ENCODE measurements around the gene ARSG. TPM values are rescaled to one million over a fixed set of nuclear protein-coding genes. Genes with fewer than 3 reads are reported as not detected.
A peak's percentile ranks its signal among the peaks of the same experiment; 100 is the strongest.

The ARSG gene
- total RNA-seq, 2 experiments from 2014 or later, result 9.1 to 10.7 TPM

- peaks cover 65% of the 10 kb centered on the region for H3K4me1 Mint-ChIP-seq (ENCODE audit: low read depth)
- H3K4me3 Mint-ChIP-seq, result no peak overlapping the region
- ATAC-seq, result no peak
- POLR2A ChIA-PET, result interaction anchor here (1.1 kb wide), 1 partner anchor 163 kb away, joined by 4 read pairs; the partner anchor contains the start of gene WIPI1
- H3K27me3 Mint-ChIP-seq (ENCODE audit: low read depth), result no peaks in the 10 kb centered on the region
- peaks cover 16% of the 10 kb centered on the region for H3K36me3 Mint-ChIP-seq (ENCODE audit: low read depth)
- CTCF ChIA-PET, result interaction anchor here (1.1 to 3.6 kb wide), 5 partner anchors 9 to 145 kb away, joined by 3 to 32 read pairs (median 3); no protein-coding TSS in a partner anchor
- no peak for DNase-seq
- peak overlapping the region; percentile 71 for H3K27ac Mint-ChIP-seq
- H3K9me3 Mint-ChIP-seq (ENCODE audit: insufficient read depth), result no peaks in the 10 kb centered on the region
Measured at GRCh38 chr17:68294617-68295016, 3.3 kb downstream of the ARSG start.

GRCh38 chr17:68295086-68295485 lies 3.8 kb downstream of the ARSG start:
- no peak overlapping the region for H3K4me3 Mint-ChIP-seq
- ATAC-seq (no peak), DNase-seq (no peak)
- H3K9me3 Mint-ChIP-seq (ENCODE audit: insufficient read depth), result no peaks in the 10 kb centered on the region
- H3K27ac Mint-ChIP-seq, result peak overlapping the region; percentile 71
- ChIA-PET POLR2A (no interaction called here), CTCF (no interaction called here)
- H3K4me1 Mint-ChIP-seq (ENCODE audit: low read depth), result peaks cover 60% of the 10 kb centered on the region
- no peaks in the 10 kb centered on the region for H3K27me3 Mint-ChIP-seq (ENCODE audit: low read depth)
- peaks cover 12% of the 10 kb centered on the region for H3K36me3 Mint-ChIP-seq (ENCODE audit: low read depth)

- DNase-seq (peak; percentile 95), ATAC-seq (peak; percentile 54)
- Mint-ChIP-seq H3K36me3 (ENCODE audit: low read depth) (peaks cover 10% of the 10 kb centered on the region), H3K4me3 (peak overlapping the region; percentile 41), H3K27ac (peak overlapping the region; percentile 91), H3K9me3 (ENCODE audit: insufficient read depth) (no peaks in the 10 kb centered on the region), H3K27me3 (ENCODE audit: low read depth) (no peaks in the 10 kb centered on the region), H3K4me1 (ENCODE audit: low read depth) (peaks cover 63% of the 10 kb centered on the region)
- CTCF ChIA-PET, result interaction anchor here (0.9 to 2.1 kb wide), 13 partner anchors 10 to 472 kb away, joined by 3 to 16 read pairs (median 3); partner anchors contain the start of gene BPTF
- POLR2A ChIA-PET, result interaction anchor here (0.7 to 2.5 kb wide), 7 partner anchors 11 to 164 kb away, joined by 3 to 11 read pairs (median 3); no protein-coding TSS in a partner anchor
Measured at GRCh38 chr17:68296217-68297191, 5.2 kb downstream of the ARSG start.

- Mint-ChIP-seq H3K4me1 (ENCODE audit: low read depth) (peaks cover 67% of the 10 kb centered on the region), H3K9me3 (ENCODE audit: insufficient read depth) (no peaks in the 10 kb centered on the region), H3K4me3 (peak overlapping the region; percentile 41), H3K27me3 (ENCODE audit: low read depth) (no peaks in the 10 kb centered on the region), H3K27ac (peak overlapping the region; percentile 91), H3K36me3 (ENCODE audit: low read depth) (peaks cover 10% of the 10 kb centered on the region)
- POLR2A ChIA-PET, result interaction anchor here (0.8 to 2.5 kb wide), 5 partner anchors 13 to 163 kb away, joined by 3 to 11 read pairs (median 4); no protein-coding TSS in a partner anchor
- CTCF ChIA-PET, result interaction anchor here (0.6 to 2.1 kb wide), 13 partner anchors 9 to 472 kb away, joined by 3 to 16 read pairs (median 3); partner anchors contain the start of gene BPTF
- DNase-seq (no peak), ATAC-seq (no peak)
Measured at GRCh38 chr17:68297195-68297594, 5.9 kb downstream of the ARSG start.

- H3K4me1 Mint-ChIP-seq (ENCODE audit: low read depth), result peaks cover 67% of the 10 kb centered on the region
- CTCF ChIA-PET, result interaction anchor here (0.9 kb wide), 1 partner anchor 49 kb away, joined by 3 read pairs; no protein-coding TSS in a partner anchor
Measured at GRCh38 chr17:68298601-68299000, 7.3 kb downstream of the ARSG start.

GRCh38 chr17:68299817-68300216 lies 8.5 kb downstream of the ARSG start:
- H3K4me3 Mint-ChIP-seq, result no peak overlapping the region
- peaks cover 10% of the 10 kb centered on the region for H3K36me3 Mint-ChIP-seq (ENCODE audit: low read depth)
- CTCF ChIA-PET, result interaction anchor here (0.9 to 1.5 kb wide), 4 partner anchors 8 to 47 kb away, joined by 3 read pairs; no protein-coding TSS in a partner anchor
- DNase-seq, result no peak
- H3K27me3 Mint-ChIP-seq (ENCODE audit: low read depth), result no peaks in the 10 kb centered on the region
- POLR2A ChIA-PET, result no interaction called here
- H3K27ac Mint-ChIP-seq, result no peak overlapping the region
- ATAC-seq, result no peak
- peaks cover 60% of the 10 kb centered on the region for H3K4me1 Mint-ChIP-seq (ENCODE audit: low read depth)
- H3K9me3 Mint-ChIP-seq (ENCODE audit: insufficient read depth), result no peaks in the 10 kb centered on the region

More at GRCh38 chr17:68298601-68299000, 7.3 kb downstream of the ARSG start:
- H3K4me3 Mint-ChIP-seq, result no peak overlapping the region
- POLR2A ChIA-PET, result no interaction called here
- no peaks in the 10 kb centered on the region for H3K9me3 Mint-ChIP-seq (ENCODE audit: insufficient read depth)
- no peak for ATAC-seq
- DNase-seq, result no peak
- H3K27me3 Mint-ChIP-seq (ENCODE audit: low read depth), result no peaks in the 10 kb centered on the region
- H3K36me3 Mint-ChIP-seq (ENCODE audit: low read depth), result peaks cover 10% of the 10 kb centered on the region
- H3K27ac Mint-ChIP-seq, result no peak overlapping the region

- Mint-ChIP-seq H3K27ac (no peak overlapping the region), H3K4me3 (no peak overlapping the region), H3K4me1 (ENCODE audit: low read depth) (peaks cover 53% of the 10 kb centered on the region), H3K27me3 (ENCODE audit: low read depth) (no peaks in the 10 kb centered on the region), H3K9me3 (ENCODE audit: insufficient read depth) (no peaks in the 10 kb centered on the region), H3K36me3 (ENCODE audit: low read depth) (peaks cover 6% of the 10 kb centered on the region)
- ATAC-seq (no peak), DNase-seq (no peak)
- ChIA-PET POLR2A (interaction anchor here (0.9 to 1.0 kb wide), 2 partner anchors 9 to 23 kb away, joined by 3 read pairs; no protein-coding TSS in a partner anchor), CTCF (interaction anchor here (1.0 to 1.3 kb wide), 2 partner anchors 10 to 134 kb away, joined by 4 read pairs; partner anchors contain the start of gene ARSG)
Measured at GRCh38 chr17:68301438-68301959, 10.2 kb downstream of the ARSG start.

GRCh38 chr17:68302066-68302564 lies 10.8 kb downstream of the ARSG start:
- no peak for ATAC-seq
- POLR2A ChIA-PET, result interaction anchor here (0.9 to 1.0 kb wide), 2 partner anchors 8 to 22 kb away, joined by 3 read pairs; no protein-coding TSS in a partner anchor

GRCh38 chr17:68302666-68303065 lies 11.4 kb downstream of the ARSG start:
- Mint-ChIP-seq H3K27ac (no peak overlapping the region), H3K27me3 (ENCODE audit: low read depth) (no peaks in the 10 kb centered on the region), H3K36me3 (ENCODE audit: low read depth) (peaks cover 15% of the 10 kb centered on the region), H3K4me1 (ENCODE audit: low read depth) (peaks cover 51% of the 10 kb centered on the region), H3K4me3 (no peak overlapping the region), H3K9me3 (ENCODE audit: insufficient read depth) (no peaks in the 10 kb centered on the region)
- CTCF ChIA-PET, result interaction anchor here (1.5 to 1.8 kb wide), 2 partner anchors 96 to 129 kb away, joined by 5 read pairs; no protein-coding TSS in a partner anchor
- no peak for ATAC-seq
- POLR2A ChIA-PET, result interaction anchor here (1.2 kb wide), 1 partner anchor 10 kb away, joined by 3 read pairs; no protein-coding TSS in a partner anchor
- no peak for DNase-seq

More at GRCh38 chr17:68302066-68302564, 10.8 kb downstream of the ARSG start:
- Mint-ChIP-seq H3K36me3 (ENCODE audit: low read depth) (peaks cover 10% of the 10 kb centered on the region), H3K27me3 (ENCODE audit: low read depth) (no peaks in the 10 kb centered on the region), H3K4me1 (ENCODE audit: low read depth) (peaks cover 51% of the 10 kb centered on the region), H3K4me3 (no peak overlapping the region), H3K9me3 (ENCODE audit: insufficient read depth) (no peaks in the 10 kb centered on the region), H3K27ac (peak overlapping the region; percentile 28)
- DNase-seq, result no peak
- CTCF ChIA-PET, result interaction anchor here (1.0 to 1.8 kb wide), 2 partner anchors 10 to 129 kb away, joined by 4 to 5 read pairs; partner anchors contain the start of gene ARSG

GRCh38 chr17:68304706-68305105 lies 13.4 kb downstream of the ARSG start:
- POLR2A ChIA-PET, result no interaction called here
- Mint-ChIP-seq H3K4me3 (no peak overlapping the region), H3K36me3 (ENCODE audit: low read depth) (peaks cover 18% of the 10 kb centered on the region), H3K9me3 (ENCODE audit: insufficient read depth) (no peaks in the 10 kb centered on the region), H3K27ac (no peak overlapping the region), H3K4me1 (ENCODE audit: low read depth) (peaks cover 45% of the 10 kb centered on the region), H3K27me3 (ENCODE audit: low read depth) (no peaks in the 10 kb centered on the region)
- DNase-seq (no peak), ATAC-seq (no peak)
- CTCF ChIA-PET, result interaction anchor here (1.7 kb wide), 1 partner anchor 49 kb away, joined by 5 read pairs; no protein-coding TSS in a partner anchor

- Mint-ChIP-seq H3K27me3 (ENCODE audit: low read depth) (no peaks in the 10 kb centered on the region), H3K9me3 (ENCODE audit: insufficient read depth) (no peaks in the 10 kb centered on the region), H3K4me3 (no peak overlapping the region), H3K27ac (no peak overlapping the region), H3K36me3 (ENCODE audit: low read depth) (peaks cover 18% of the 10 kb centered on the region), H3K4me1 (ENCODE audit: low read depth) (peaks cover 50% of the 10 kb centered on the region)
- CTCF ChIA-PET, result interaction anchor here (1.7 kb wide), 1 partner anchor 49 kb away, joined by 5 read pairs; no protein-coding TSS in a partner anchor
- POLR2A ChIA-PET, result no interaction called here
- ATAC-seq (no peak), DNase-seq (no peak)
Measured at GRCh38 chr17:68305142-68305541, 13.8 kb downstream of the ARSG start.

All from activated CD8-positive, alpha-beta T cell treated with anti-CD3 and anti-CD28 coated beads, Interleukin-2, amount 10 ng/mL, durations not matched to agents 7 days and 5 days (primary cell).